PC-3 (cell line): ENCODE results near the gene HOXC11. TPM values are rescaled to one million over a fixed set of nuclear protein-coding genes. Genes with fewer than 3 reads are reported as not detected.
A peak's percentile ranks its signal among the peaks of the same experiment; 100 is the strongest.

Experiments
- ATAC-seq: fragments of 200-7000 bp; cut with Tn5 transposase; 2 replicates; pipeline ENCODE4 v1.9.1; 2020; ENCODE audit warnings: mild to moderate bottlenecking, moderate library complexity
- BruUV-seq: library from RNA; stranded (reverse); fragments of 400-500 nt; replicated peaks from 2 replicates; lab custom pipeline; 2021; lab: Mats Ljungman, UMichigan
- CTCF ChIA-PET: fragments of 300-600 bp; sonication (Branson Sonifier 250); formaldehyde crosslinking; loops from one replicate; lab custom pipeline; 2022; ENCODE audit warnings: antibody characterized with exemption; lab: Charles Lee
- POLR2A ChIA-PET: fragments of 300-600 bp; sonication (Branson Sonifier 250); formaldehyde crosslinking; loops from one replicate; lab custom pipeline; 2022; ENCODE audit warnings: antibody characterized with exemption; ENCODE audit not compliant: unreplicated experiment; lab: Charles Lee
- DNase-seq: peaks from one replicate; pipeline ENCODE4 v3.0.0-alpha.2; 2015
- H2AFZ ChIP-seq: fragments of 300-600 bp; sonication (generic); 2 replicates; pipeline ENCODE4 v1.6.0; 2016; ENCODE audit warnings: antibody characterized with exemption, low read length
- H3F3A ChIP-seq: fragments of 300-600 bp; sonication (generic); one replicate; pipeline ENCODE4 v1.6.0; 2017; ENCODE audit warnings: antibody characterized with exemption, low read length, control low read depth, mild to moderate bottlenecking; ENCODE audit not compliant: unreplicated experiment
- H3K27ac ChIP-seq: fragments of 300-600 bp; sonication (generic); 2 replicates; pipeline ENCODE4 v1.5.1; 2016; ENCODE audit warnings: mild to moderate bottlenecking, low read length
- H3K27me3 ChIP-seq: fragments of 300-600 bp; sonication (generic); 2 replicates; pipeline ENCODE4 v1.6.1; 2016; ENCODE audit warnings: low read length, mixed read lengths
- H3K36me3 ChIP-seq: fragments of 300-600 bp; sonication (generic); 2 replicates; pipeline ENCODE4 v1.6.1; 2016; ENCODE audit warnings: low read depth, mixed run types, low read length, mixed read lengths
- H3K4me1 ChIP-seq: fragments of 300-600 bp; sonication (generic); 2 replicates; pipeline ENCODE4 v1.5.1; 2016; ENCODE audit warnings: low read length; ENCODE audit not compliant: insufficient read depth
- H3K4me2 ChIP-seq: fragments of 300-600 bp; sonication (generic); 2 replicates; pipeline ENCODE4 v1.6.0; 2016; ENCODE audit warnings: low read length
- H3K4me3 ChIP-seq: fragments of 300-600 bp; sonication (generic); 2 replicates; pipeline ENCODE4 v1.5.1; 2016; ENCODE audit warnings: mild to moderate bottlenecking, low read length, mixed read lengths
- H3K79me2 ChIP-seq: fragments of 300-600 bp; sonication (generic); 2 replicates; pipeline ENCODE4 v1.6.1; 2017; ENCODE audit warnings: low read length, mixed read lengths
- H3K9ac ChIP-seq: fragments of 300-600 bp; sonication (generic); 2 replicates; pipeline ENCODE4 v1.6.0; 2016; ENCODE audit warnings: mild to moderate bottlenecking, low read length
- H3K9me2 ChIP-seq: fragments of 300-600 bp; sonication (generic); replicated peaks from 2 replicates; pipeline ENCODE4 v1.6.1; 2016; ENCODE audit warnings: mixed run types, low read length, mixed read lengths
- H3K9me3 ChIP-seq: fragments of 300-600 bp; sonication (generic); 2 replicates; pipeline ENCODE4 v1.6.1; 2016; ENCODE audit warnings: low read length, mixed read lengths
- H4K20me1 ChIP-seq: fragments of 300-600 bp; sonication (generic); 2 replicates; pipeline ENCODE4 v1.6.1; 2016; ENCODE audit warnings: low read length, mixed read lengths
- CTCF ChIP-seq: fragments of 300-600 bp; sonication (generic); conservative IDR thresholded peaks from 2 replicates; pipeline ENCODE4 v1.5.1; 2017; ENCODE audit warnings: antibody characterized with exemption, low read depth, mild to moderate bottlenecking, low read length
- EZH2 ChIP-seq: fragments of 300-600 bp; sonication (generic); IDR thresholded peaks from one replicate; pipeline ENCODE4 v1.6.1; 2017; ENCODE audit warnings: antibody characterized with exemption, mild to moderate bottlenecking, low read length; ENCODE audit not compliant: unreplicated experiment
- EZH2phosphoT487 ChIP-seq: fragments of 300-600 bp; sonication (generic); IDR thresholded peaks from 2 replicates; pipeline ENCODE4 v1.6.1; 2018; ENCODE audit warnings: mild to moderate bottlenecking, antibody characterized with exemption, low read length, borderline replicate concordance
- intact Hi-C: fragments of 100-400 bp; cut with micrococcal nuclease; formaldehyde crosslinking; loops from 2 replicates; pipeline ENCODE4 v1.9.0; 2023
- total RNA-seq: library from RNA; depleted of rRNA; stranded (reverse); fragments of >200 nt; gene quantifications from 2 replicates; pipeline ENCODE4 v1.2.3, GENCODE V29; 2014

HOXC11 gene
- total RNA-seq, 1 experiment from 2014 or later = 0.84 TPM

- Histone ChIP-seq H3K4me3 (no peak overlapping the region), H3K9ac (no peak overlapping the region), H3K4me2 (peak overlapping the region; percentile 79), H3K27ac (no peak overlapping the region), H3K9me3 (no peaks in the 10 kb centered on the region), H3K9me2 (no peaks in the 10 kb centered on the region), H3K36me3 (no peaks in the 10 kb centered on the region), H4K20me1 (no peaks in the 10 kb centered on the region), H3K4me1 (peaks cover 32% of the 10 kb centered on the region), H3K79me2 (no peaks in the 10 kb centered on the region), H3K27me3 (no peaks in the 10 kb centered on the region), H2AFZ (no peak overlapping the region), H3F3A (no peaks in the 10 kb centered on the region)
- intact Hi-C loops = no loop called here
- ATAC-seq (no peak), DNase-seq (no peak)
- CTCF ChIA-PET = interaction anchor here (0.7 kb wide), 1 partner anchor 13 kb away, joined by 5 read pairs; no protein-coding TSS in a partner anchor
- BruUV-seq = no TSS peak
- POLR2A ChIA-PET = no interaction called here
- TF ChIP-seq EZH2 (no peak), CTCF (no peak)
These were observed 4.1 kb downstream of the HOXC11 start for GRCh38 chr12:53976823-53977595.

- H3K4me2 ChIP-seq = peak overlapping the region; percentile 79
These were observed 4.9 kb downstream of the HOXC11 start for GRCh38 chr12:53977596-53978445.

More at GRCh38 chr12:53977596-53978445, 4.9 kb downstream of the HOXC11 start:
- Histone ChIP-seq H3K4me1 (peaks cover 24% of the 10 kb centered on the region), H3K27me3 (no peaks in the 10 kb centered on the region), H3K9me2 (no peaks in the 10 kb centered on the region), H3K9me3 (no peaks in the 10 kb centered on the region), H3K4me3 (peak overlapping the region; percentile 59), H3K79me2 (no peaks in the 10 kb centered on the region), H4K20me1 (no peaks in the 10 kb centered on the region), H3K27ac (no peak overlapping the region), H3K9ac (no peak overlapping the region), H2AFZ (peak overlapping the region; percentile 69), H3K36me3 (no peaks in the 10 kb centered on the region), H3F3A (no peaks in the 10 kb centered on the region)
- intact Hi-C loops = loop anchor here (2.0 kb wide), 1 partner anchor 207 kb away; no protein-coding TSS in a partner anchor
- POLR2A ChIA-PET = no interaction called here
- TF ChIP-seq CTCF (no peak), EZH2 (no peak), EZH2phosphoT487 (no peak)
- CTCF ChIA-PET = no interaction called here
- BruUV-seq = no TSS peak
- ATAC-seq = no peak
- peak; percentile 14 for DNase-seq
